Thymus (tissue), 11 donors: ENCODE data around the gene TK2. TPM values are rescaled to one million over a fixed set of nuclear protein-coding genes. Genes with fewer than 3 reads are reported as not detected.
A peak's percentile ranks its signal among the peaks of the same experiment; 100 is the strongest.
"Not testable (repeated sequence)": the region's sequence is repeated elsewhere in the genome, so short reads cannot be mapped to it uniquely, and the experiment has no call there.

ENCODE experiments used
- DNase-seq, 9 donors: peaks; one replicate each; pipeline ENCODE4 v3.0.0-alpha.2; 2013; ENCODE audit warnings: low spot score in 9 of 9, low read depth in 6 of 9, missing footprints in 1 of 9
- H3K27ac ChIP-seq, 2 donors: one replicate each; pipeline ENCODE4 v1.5.1; 2013; ENCODE audit warnings: control low read depth in 1 of 2, low read depth in 1 of 2, low read length in 1 of 2, mild to moderate bottlenecking in 1 of 2, moderate library complexity in 1 of 2
- H3K27me3 ChIP-seq, 2 donors: one replicate each; pipeline ENCODE4 v1.5.1; 2013; ENCODE audit warnings: low read length in 1 of 2; ENCODE audit not compliant: control insufficient read depth in 2 of 2, insufficient read depth in 1 of 2
- H3K36me3 ChIP-seq, 2 donors: one replicate each; pipeline ENCODE4 v1.5.1; 2013; ENCODE audit warnings: low read length in 1 of 2, mild to moderate bottlenecking in 1 of 2, moderate library complexity in 1 of 2; ENCODE audit not compliant: control insufficient read depth in 2 of 2, insufficient read depth in 2 of 2
- H3K4me1 ChIP-seq, 2 donors: one replicate each; pipeline ENCODE4 v1.5.1; 2013; ENCODE audit warnings: low read length in 2 of 2; ENCODE audit not compliant: control insufficient read depth in 2 of 2, insufficient read depth in 2 of 2
- H3K4me3 ChIP-seq, 2 donors: one replicate each; pipeline ENCODE4 v1.5.1; 2013; ENCODE audit warnings: low read length in 2 of 2, control low read depth in 1 of 2, mild to moderate bottlenecking in 1 of 2
- H3K9me3 ChIP-seq, 2 donors: one replicate each; pipeline ENCODE4 v1.5.1; 2013; ENCODE audit warnings: low read length in 1 of 2, mild to moderate bottlenecking in 1 of 2; ENCODE audit not compliant: control insufficient read depth in 2 of 2, insufficient read depth in 1 of 2
- whole genome bisulfite sequencing: extraction: QIAGEN DNeasy Blood & Tissue Kit; methylation state at CpG from one replicate; pipeline ENCODE4 v1.1.7; 2013; 5-methylcytosine and 5-hydroxymethylcytosine counted together
- polyA plus RNA-seq: library from polyadenylated mRNA; stranded (reverse); fragments of 200-250 nt; gene quantifications from one replicate; pipeline ENCODE4 v1.2.3, GENCODE V29; 2013
- total RNA-seq: library from RNA; stranded (reverse); fragments of 120-200 nt; gene quantifications from one replicate; pipeline ENCODE4 v1.2.4, GENCODE V29; 2013
- donor health status: healthy.

TK2 gene
- total and polyA plus RNA-seq, 2 donors = 11.9 to 15.9 TPM

- H3K4me3 ChIP-seq = no peak overlapping the region
- no peaks in the 10 kb centered on the region for H3K27me3 ChIP-seq
- H3K9me3 ChIP-seq = peaks cover 0 to 4% of the 10 kb centered on the region in 2 donors
- peak overlapping the region in 1 of 2 donors; percentile 81 for H3K27ac ChIP-seq
- H3K4me1 ChIP-seq = peaks cover 72 to 87% of the 10 kb centered on the region in 2 donors
- 69% methylated on average over 14 of the region's 14 CpGs for WGBS
- DNase-seq = peak in 1 of 9 donors; percentile 63
- H3K36me3 ChIP-seq = no peaks in the 10 kb centered on the region
Measured at GRCh38 chr16:66520406-66521170, 29.3 kb downstream of the TK2 start.

- Histone ChIP-seq H3K4me1 (peaks cover 63 to 82% of the 10 kb centered on the region in 2 donors), H3K27me3 (no peaks in the 10 kb centered on the region), H3K36me3 (no peaks in the 10 kb centered on the region), H3K4me3 (no peak overlapping the region), H3K9me3 (peaks cover 0 to 8% of the 10 kb centered on the region in 2 donors), H3K27ac (peak overlapping the region in 1 of 2 donors; percentile 81)
- WGBS = 94% methylated on average over 11 of the region's 11 CpGs
- no peak for DNase-seq
Measured at GRCh38 chr16:66519482-66520373, 30.2 kb downstream of the TK2 start.

GRCh38 chr16:66517586-66518263 is 32.2 kb downstream of the TK2 start:
- no peaks in the 10 kb centered on the region for H3K27me3 ChIP-seq
- H3K4me1 ChIP-seq = peaks cover 47 to 62% of the 10 kb centered on the region in 2 donors
- DNase-seq = no peak
- H3K4me3 ChIP-seq = no peak overlapping the region
- no peaks in the 10 kb centered on the region for H3K36me3 ChIP-seq
- peaks cover 0 to 5% of the 10 kb centered on the region in 2 donors for H3K9me3 ChIP-seq
- H3K27ac ChIP-seq = peak overlapping the region; percentile 86 to 90
- WGBS = 93% methylated on average over 8 of the region's 8 CpGs

- H3K4me3 ChIP-seq = no peak overlapping the region
- no peaks in the 10 kb centered on the region for H3K36me3 ChIP-seq
- H3K9me3 ChIP-seq = peaks cover 0 to 5% of the 10 kb centered on the region in 2 donors
- H3K4me1 ChIP-seq = peaks cover 40 to 58% of the 10 kb centered on the region in 2 donors
- no peaks in the 10 kb centered on the region for H3K27me3 ChIP-seq
- WGBS = 25% methylated on average over 15 of the region's 15 CpGs
- DNase-seq = peak in 5 of 9 donors; percentile 53 to 81 (median 60)
- H3K27ac ChIP-seq = peak overlapping the region; percentile 86 to 90
Measured at GRCh38 chr16:66516808-66517585, 32.9 kb downstream of the TK2 start.

- WGBS = 51% methylated on average over 8 of the region's 8 CpGs
- no peaks in the 10 kb centered on the region for H3K27me3 ChIP-seq
- H3K36me3 ChIP-seq = no peaks in the 10 kb centered on the region
- peaks cover 35 to 58% of the 10 kb centered on the region in 2 donors for H3K4me1 ChIP-seq
- DNase-seq = no peak
- peaks cover 0 to 5% of the 10 kb centered on the region in 2 donors for H3K9me3 ChIP-seq
- peak overlapping the region; percentile 78 to 86 for H3K27ac ChIP-seq
- no peak overlapping the region for H3K4me3 ChIP-seq
Measured at GRCh38 chr16:66516509-66516807, 33.5 kb downstream of the TK2 start.

GRCh38 chr16:66515596-66516508 is 34.1 kb downstream of the TK2 start:
- Histone ChIP-seq H3K27ac (peak overlapping the region; percentile 78 to 86), H3K4me1 (peaks cover 29 to 54% of the 10 kb centered on the region in 2 donors), H3K36me3 (no peaks in the 10 kb centered on the region), H3K27me3 (no peaks in the 10 kb centered on the region), H3K4me3 (no peak overlapping the region), H3K9me3 (peaks cover 0 to 5% of the 10 kb centered on the region in 2 donors)
- 79% methylated on average over 12 of the region's 12 CpGs for WGBS
- DNase-seq = peak in 1 of 9 donors; percentile 56

GRCh38 chr16:66514980-66515595 is 34.8 kb downstream of the TK2 start:
- H3K9me3 ChIP-seq, H3K4me3 ChIP-seq, H3K27me3 ChIP-seq, H3K36me3 ChIP-seq, DNase-seq, H3K27ac ChIP-seq: not testable (repeated sequence)
- 99% methylated on average over 10 of the region's 10 CpGs for WGBS
- H3K4me1 ChIP-seq = peaks cover 21 to 46% of the 10 kb centered on the region in 2 donors
